Astrocyte (in vitro differentiated cells and primary cell): ENCODE results near the gene SORL1. TPM values are rescaled to one million over a fixed set of nuclear protein-coding genes. Genes with fewer than 3 reads are reported as not detected.

Experiments
- DNase-seq: peaks from one replicate; pipeline ENCODE4 v3.0.0-alpha.2; 2010; ENCODE audit warnings: low read depth
- FAIRE-seq: peaks from 2 replicates; lab custom pipeline; 2011; peaks lifted over from hg19 to GRCh38; lab: Jason Lieb, UNC
- H2AFZ ChIP-seq: 2 replicates; pipeline ENCODE4 v1.6.0; 2012; ENCODE audit warnings: low read depth, low read length, inconsistent platforms
- H3K27ac ChIP-seq: 2 replicates; pipeline ENCODE4 v1.5.1; 2011; ENCODE audit warnings: low read depth, low read length, inconsistent platforms
- H3K27me3 ChIP-seq: 2 replicates; pipeline ENCODE4 v1.6.0; 2011; ENCODE audit warnings: low read length, inconsistent platforms; ENCODE audit not compliant: insufficient read depth
- H3K36me3 ChIP-seq: 2 replicates; pipeline ENCODE4 v1.5.1; 2011; ENCODE audit warnings: low read length, inconsistent platforms; ENCODE audit not compliant: insufficient read depth
- H3K4me1 ChIP-seq: 2 replicates; pipeline ENCODE4 v1.5.1; 2011; ENCODE audit warnings: low read length, inconsistent platforms; ENCODE audit not compliant: insufficient read depth
- H3K4me2 ChIP-seq: 2 replicates; pipeline ENCODE4 v1.6.0; 2012; ENCODE audit warnings: low read length, inconsistent platforms
- H3K4me3 ChIP-seq: 2 replicates; pipeline ENCODE4 v1.5.1; 2011; ENCODE audit warnings: low read depth, mild to moderate bottlenecking, low read length, inconsistent platforms; ENCODE audit not compliant: insufficient read depth
- H3K79me2 ChIP-seq: 2 replicates; pipeline ENCODE4 v1.6.0; 2012; ENCODE audit warnings: mild to moderate bottlenecking, low read length, inconsistent platforms; ENCODE audit not compliant: insufficient read depth
- H3K9ac ChIP-seq: 2 replicates; pipeline ENCODE4 v1.6.0; 2012; ENCODE audit warnings: mild to moderate bottlenecking, low read length, inconsistent platforms
- H3K9me3 ChIP-seq: 2 replicates; pipeline ENCODE4 v1.5.1; 2012; ENCODE audit warnings: low read depth, mild to moderate bottlenecking, low read length, inconsistent platforms; ENCODE audit not compliant: insufficient read depth
- H4K20me1 ChIP-seq: 2 replicates; pipeline ENCODE4 v1.6.0; 2012; ENCODE audit warnings: low read length, inconsistent platforms; ENCODE audit not compliant: insufficient read depth
- H3K27ac Mint-ChIP-seq: one replicate; pipeline ENCODE4 v1.8.0; 2021; ENCODE audit warnings: mild to moderate bottlenecking, mixed read lengths; ENCODE audit not compliant: unreplicated experiment
- H3K27me3 Mint-ChIP-seq: one replicate; pipeline ENCODE4 v1.8.0; 2021; ENCODE audit warnings: low read depth, mixed read lengths; ENCODE audit not compliant: unreplicated experiment
- H3K36me3 Mint-ChIP-seq: one replicate; pipeline ENCODE4 v1.8.0; 2021; ENCODE audit warnings: low read depth, mixed read lengths; ENCODE audit not compliant: unreplicated experiment
- H3K4me1 Mint-ChIP-seq: one replicate; pipeline ENCODE4 v1.8.0; 2021; ENCODE audit warnings: low read depth, mixed read lengths; ENCODE audit not compliant: unreplicated experiment
- H3K4me3 Mint-ChIP-seq: one replicate; pipeline ENCODE4 v1.8.0; 2021; ENCODE audit warnings: mild to moderate bottlenecking, moderate library complexity, mixed read lengths; ENCODE audit not compliant: unreplicated experiment
- H3K9me3 Mint-ChIP-seq: one replicate; pipeline ENCODE4 v1.8.0; 2021; ENCODE audit warnings: mild to moderate bottlenecking, mixed read lengths; ENCODE audit not compliant: unreplicated experiment
- EZH2 ChIP-seq: IDR thresholded peaks from 2 replicates; pipeline ENCODE4 v1.6.1; 2012; ENCODE audit warnings: mild to moderate bottlenecking, low read length, inconsistent platforms; ENCODE audit not compliant: insufficient read depth
- total RNA-seq: library from RNA; stranded (reverse); gene quantifications from 2 replicates; pipeline ENCODE4 v1.2.1, GENCODE V29; 2021
- TF ChIP-seq, protein P1 (sequence below): IDR thresholded peaks from 2 replicates; pipeline ENCODE4 v1.5.1; 2011; ENCODE audit warnings: low read depth, mild to moderate bottlenecking, inconsistent platforms, low read length, moderate library complexity; ENCODE audit not compliant: insufficient read depth

SORL1 gene
- total RNA-seq, 1 donor from 2014 or later: 4.1 TPM

DNA sequence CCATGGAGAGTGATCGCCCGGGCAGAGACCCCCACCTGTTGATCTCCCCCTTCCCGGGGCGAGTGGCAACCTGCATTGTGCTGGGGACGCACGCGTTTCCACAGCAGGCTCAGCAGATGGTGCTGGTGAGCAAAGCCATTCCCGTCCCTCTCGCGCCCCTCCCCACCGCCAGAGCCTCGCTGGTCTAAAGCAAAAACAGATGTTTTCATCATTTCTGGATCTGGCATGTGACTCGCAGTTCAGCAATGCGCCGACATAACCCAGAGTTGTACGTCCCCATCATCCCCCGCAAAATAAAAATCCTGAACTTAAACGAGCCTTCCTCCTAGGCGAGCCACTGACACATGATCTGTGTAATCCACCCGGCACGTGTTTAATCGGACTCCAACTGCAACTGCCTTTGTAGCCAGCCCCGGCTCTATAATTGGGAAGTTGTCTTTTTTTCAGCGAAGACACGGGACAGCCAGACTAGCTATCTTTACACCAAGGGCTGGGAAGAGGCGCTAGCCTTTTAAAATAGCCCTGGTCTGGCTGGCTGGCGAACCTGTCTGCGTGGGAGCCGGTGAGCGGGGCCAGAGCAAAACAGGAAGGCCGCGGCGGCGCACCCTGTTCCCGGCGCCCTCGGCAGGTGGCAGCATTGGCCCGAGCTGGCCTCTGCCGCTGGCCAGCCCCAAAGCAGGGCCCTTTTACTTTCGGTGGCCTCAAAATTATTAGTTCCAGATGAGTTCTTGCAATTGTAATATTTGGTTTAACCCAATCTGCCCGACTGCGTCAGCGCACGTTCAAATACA, 203.6 kb downstream of the SORL1 start:
- FAIRE-seq (peak; percentile 70), DNase-seq (peak; percentile 96)
- peaks cover 10% of the 10 kb centered on the region for H3K27me3 Mint-ChIP-seq
- no peaks in the 10 kb centered on the region for H3K79me2 ChIP-seq
- H3K9me3 ChIP-seq: no peaks in the 10 kb centered on the region
- peak overlapping the region; percentile 98 for H3K27ac ChIP-seq
- peak overlapping the region; percentile 86 for H3K4me3 Mint-ChIP-seq
- peak overlapping the region; percentile 91 for H3K9ac ChIP-seq
- peaks cover 25% of the 10 kb centered on the region for H3K4me1 ChIP-seq
- H3K9me3 Mint-ChIP-seq: no peaks in the 10 kb centered on the region
- no peaks in the 10 kb centered on the region for H3K36me3 ChIP-seq
- H3K4me2 ChIP-seq: peak overlapping the region; percentile 95
- peak overlapping the region; percentile 77 for H2AFZ ChIP-seq
- H4K20me1 ChIP-seq: no peaks in the 10 kb centered on the region
- peaks cover 17% of the 10 kb centered on the region for H3K4me1 Mint-ChIP-seq
- no peak for TF ChIP-seq EZH2
- TF ChIP-seq, protein P1, sequence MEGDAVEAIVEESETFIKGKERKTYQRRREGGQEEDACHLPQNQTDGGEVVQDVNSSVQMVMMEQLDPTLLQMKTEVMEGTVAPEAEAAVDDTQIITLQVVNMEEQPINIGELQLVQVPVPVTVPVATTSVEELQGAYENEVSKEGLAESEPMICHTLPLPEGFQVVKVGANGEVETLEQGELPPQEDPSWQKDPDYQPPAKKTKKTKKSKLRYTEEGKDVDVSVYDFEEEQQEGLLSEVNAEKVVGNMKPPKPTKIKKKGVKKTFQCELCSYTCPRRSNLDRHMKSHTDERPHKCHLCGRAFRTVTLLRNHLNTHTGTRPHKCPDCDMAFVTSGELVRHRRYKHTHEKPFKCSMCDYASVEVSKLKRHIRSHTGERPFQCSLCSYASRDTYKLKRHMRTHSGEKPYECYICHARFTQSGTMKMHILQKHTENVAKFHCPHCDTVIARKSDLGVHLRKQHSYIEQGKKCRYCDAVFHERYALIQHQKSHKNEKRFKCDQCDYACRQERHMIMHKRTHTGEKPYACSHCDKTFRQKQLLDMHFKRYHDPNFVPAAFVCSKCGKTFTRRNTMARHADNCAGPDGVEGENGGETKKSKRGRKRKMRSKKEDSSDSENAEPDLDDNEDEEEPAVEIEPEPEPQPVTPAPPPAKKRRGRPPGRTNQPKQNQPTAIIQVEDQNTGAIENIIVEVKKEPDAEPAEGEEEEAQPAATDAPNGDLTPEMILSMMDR: peak; percentile 88
- H3K27ac Mint-ChIP-seq: peak overlapping the region; percentile 99
- H3K4me3 ChIP-seq: peak overlapping the region; percentile 67
- H3K36me3 Mint-ChIP-seq: no peaks in the 10 kb centered on the region
- no peaks in the 10 kb centered on the region for H3K27me3 ChIP-seq

- peak overlapping the region; percentile 98 for H3K27ac ChIP-seq
- H3K9ac ChIP-seq: peak overlapping the region; percentile 91
- Mint-ChIP-seq H3K4me3 (peak overlapping the region; percentile 86), H3K27ac (peak overlapping the region; percentile 99), H3K27me3 (peaks cover 5% of the 10 kb centered on the region), H3K4me1 (peaks cover 17% of the 10 kb centered on the region), H3K36me3 (no peaks in the 10 kb centered on the region), H3K9me3 (no peaks in the 10 kb centered on the region)
- no peaks in the 10 kb centered on the region for H3K79me2 ChIP-seq
- TF ChIP-seq, protein P1: no peak
- TF ChIP-seq EZH2: no peak
- no peaks in the 10 kb centered on the region for H3K36me3 ChIP-seq
- H3K4me3 ChIP-seq: peak overlapping the region; percentile 67
- H3K27me3 ChIP-seq: no peaks in the 10 kb centered on the region
- FAIRE-seq (peak; percentile 43), DNase-seq (no peak)
- H3K4me1 ChIP-seq: peaks cover 25% of the 10 kb centered on the region
- peak overlapping the region; percentile 95 for H3K4me2 ChIP-seq
- no peaks in the 10 kb centered on the region for H3K9me3 ChIP-seq
- H4K20me1 ChIP-seq: no peaks in the 10 kb centered on the region
- H2AFZ ChIP-seq: peak overlapping the region; percentile 59
Observed at GRCh38 chr11:121656328-121657090, 204.4 kb downstream of the SORL1 start.
